H1 (cell line): Measurements from ENCODE around the gene SYNCRIP. TPM values are rescaled to one million over a fixed set of nuclear protein-coding genes. Genes with fewer than 3 reads are reported as not detected.
A peak's percentile ranks its signal among the peaks of the same experiment; 100 is the strongest.

Experiments
- ATF2 ChIP-seq: IDR thresholded peaks from 2 replicates; pipeline ENCODE4 v1.6.1; 2012; ENCODE audit warnings: low read length, inconsistent platforms
- BACH1 ChIP-seq: IDR thresholded peaks from 2 replicates; pipeline ENCODE4 v1.6.1; 2012; ENCODE audit warnings: low read length, improper control_type of control experiment
- CBX8 ChIP-seq: fragments of 300-800, 300-1000 bp; sonication (generic); IDR thresholded peaks from 2 replicates; pipeline ENCODE4 v1.7.1; 2016; ENCODE audit warnings: low read depth, low read length, borderline replicate concordance
- CEBPB ChIP-seq: IDR thresholded peaks from 2 replicates; pipeline ENCODE4 v1.6.1; 2012; ENCODE audit warnings: low read depth, low read length
- EGR1 ChIP-seq: IDR thresholded peaks from 2 replicates; pipeline ENCODE4 v1.6.1; 2011; ENCODE audit warnings: low read depth, low read length, borderline replicate concordance
- EP300 ChIP-seq, 2 experiments: IDR thresholded peaks; 1 replicate in 1 of 2; 2 replicates in 1 of 2; pipeline ENCODE4 v1.6.1; 2011 to 2012; ENCODE audit warnings: low read depth in 2 of 2, low read length in 2 of 2, mild to moderate bottlenecking in 2 of 2, borderline replicate concordance in 1 of 2, inconsistent platforms in 1 of 2, moderate library complexity in 1 of 2
- FOSL1 ChIP-seq: IDR thresholded peaks from 2 replicates; pipeline ENCODE4 v1.6.1; 2011; ENCODE audit warnings: mild to moderate bottlenecking, low read depth, low read length, moderate library complexity; ENCODE audit not compliant: insufficient read depth
- GABPA ChIP-seq: IDR thresholded peaks from 2 replicates; pipeline ENCODE4 v1.6.1; 2011; ENCODE audit warnings: mild to moderate bottlenecking, low read length, moderate library complexity, borderline replicate concordance; ENCODE audit not compliant: insufficient read depth
- HDAC6 ChIP-seq: IDR thresholded peaks from one replicate; pipeline ENCODE4 v1.7.1; 2012; ENCODE audit warnings: low read depth, mild to moderate bottlenecking, inconsistent platforms, low read length, moderate library complexity
- KDM1A ChIP-seq: fragments of 200-600, 300-600 bp; sonication (generic); IDR thresholded peaks from 2 replicates; pipeline ENCODE4 v1.7.1; 2016; ENCODE audit warnings: mild to moderate bottlenecking, low read length, borderline replicate concordance
- KDM5A ChIP-seq: fragments of 200-600 bp; IDR thresholded peaks from 2 replicates; pipeline ENCODE4 v1.7.1; 2012; ENCODE audit warnings: mild to moderate bottlenecking, low read length, inconsistent platforms, mixed read lengths
- MAX ChIP-seq: IDR thresholded peaks from 2 replicates; pipeline ENCODE4 v1.6.1; 2012; ENCODE audit warnings: inconsistent platforms
- NANOG ChIP-seq: IDR thresholded peaks from 2 replicates; pipeline ENCODE4 v1.6.1; 2011; ENCODE audit warnings: low read length, low read depth, mild to moderate bottlenecking, inconsistent platforms; ENCODE audit not compliant: insufficient read depth, poor library complexity, severe bottlenecking
- POU5F1 ChIP-seq: IDR thresholded peaks from 2 replicates; pipeline ENCODE4 v1.6.1; 2011; ENCODE audit warnings: low read depth, mild to moderate bottlenecking, low read length, moderate library complexity
- SP1 ChIP-seq: IDR thresholded peaks from 2 replicates; pipeline ENCODE4 v1.6.1; 2011; ENCODE audit warnings: low read depth, low read length
- SUZ12 ChIP-seq: fragments of 200-600 bp; sonication (generic); IDR thresholded peaks from 2 replicates; pipeline ENCODE4 v1.6.1; 2012; ENCODE audit warnings: mild to moderate bottlenecking, inconsistent platforms, low read length, moderate library complexity, mixed read lengths
- TAF7 ChIP-seq: optimal IDR thresholded peaks from 2 replicates; pipeline ENCODE3; 2011; ENCODE audit warnings: low read depth, mild to moderate bottlenecking, inconsistent platforms, low read length, moderate library complexity, borderline replicate concordance
- TCF12 ChIP-seq: IDR thresholded peaks from 2 replicates; pipeline ENCODE4 v1.6.1; 2011; ENCODE audit warnings: low read depth, mild to moderate bottlenecking, low read length
- TEAD4 ChIP-seq: IDR thresholded peaks from 2 replicates; pipeline ENCODE4 v1.6.1; 2012; ENCODE audit warnings: low read depth, low read length, inconsistent platforms, mixed read lengths
- USF2 ChIP-seq: IDR thresholded peaks from 2 replicates; pipeline ENCODE4 v1.6.1; 2011; ENCODE audit warnings: low read length, improper control_type of control experiment
- ZNF274 ChIP-seq: IDR thresholded peaks from 2 replicates; pipeline ENCODE4 v1.7.0; 2012; ENCODE audit warnings: low read length, borderline replicate concordance; ENCODE audit errors: extremely low read depth
- polyA plus RNA-seq, 7 experiments: library from polyadenylated mRNA; depleted of rRNA in 3 of 7; stranded (reverse) in 5 of 7; unstranded in 2 of 7; fragments of >200 nt in 5 of 7; fragments of 200-250 nt in 2 of 7; gene quantifications; 1 replicate in 5 of 7; 2 replicates in 1 of 7; 4 replicates in 1 of 7; pipeline versions ENCODE4 v1.2.1 to v1.2.3, GENCODE V29; 2011 to 2013; ENCODE audit warnings: missing spikeins in 2 of 7, mixed read lengths in 2 of 7
- total RNA-seq: library from RNA; stranded (reverse); fragmentation: NEBNext Ultra II Directional; extraction: Animal tissue kit (Norgen Biotek cat#: 25700); gene quantifications from 2 replicates; pipeline ENCODE4 v1.2.1, GENCODE V29; 2021

The SYNCRIP gene
- total and polyA plus RNA-seq, 2 of the 8 experiments (the other 6 are each of a cell fraction or from before 2014, with no cell fraction given): 16.8 to 219 TPM

GRCh38 chr6:85642774-85643536, at the start of gene SYNCRIP (continued):
- no peak for TF ChIP-seq HDAC6
- no peak for TF ChIP-seq KDM1A
- peak; percentile 42 for TF ChIP-seq MAX
- no peak for TF ChIP-seq CEBPB
- no peak for TF ChIP-seq GABPA
- no peak; the same call in 1 of the 2 replicates for TF ChIP-seq EGR1
- peak; percentile 13; the same call in 1 of the 2 replicates for TF ChIP-seq ATF2
- peak; percentile 65 for TF ChIP-seq BACH1
- TF ChIP-seq TCF12: no peak
- peak; percentile 83 for TF ChIP-seq TAF7
- no peak for TF ChIP-seq CBX8
- TF ChIP-seq KDM5A: no peak; the same call in 1 of the 2 replicates
- 0 out of 3 replicates have a peak, but pooled peaks of 1 of the 2 experiments have one; percentile 56 for TF ChIP-seq EP300 (IDR thresholded peaks at IDR 0.05; ENCODE audit: borderline replicate concordance in 1 of 2, low read depth in 2 of 2, low read length in 2 of 2)
- TF ChIP-seq NANOG: no peak
- TF ChIP-seq USF2: no peak
- TF ChIP-seq FOSL1: no peak
- TF ChIP-seq ZNF274: no peak
- TF ChIP-seq POU5F1: no peak
- TF ChIP-seq SP1: no peak
- no peak for TF ChIP-seq SUZ12
- no peak for TF ChIP-seq TEAD4
